HG02840 (cell line): ENCODE data around the gene ACBD6.

Experiments
- ATAC-seq: cut with Tn5 transposase; IDR thresholded peaks from one replicate; pipeline ENCODE4 v1.9.1; 2021; ENCODE audit warnings: mild to moderate bottlenecking, moderate library complexity, moderate number of reproducible peaks; ENCODE audit not compliant: unreplicated experiment, low FRiP score

ACBD6 gene

GRCh38 chr1:180380259-180381183, 121.9 kb downstream of the ACBD6 start:
- no peak for ATAC-seq

- no peak for ATAC-seq
These were observed 125.6 kb downstream of the ACBD6 start for GRCh38 chr1:180376800-180377199.

GRCh38 chr1:180376253-180376652, 126.1 kb downstream of the ACBD6 start:
- ATAC-seq, result no peak

GRCh38 chr1:180372728-180373127, 129.6 kb downstream of the ACBD6 start:
- ATAC-seq, result no peak

- no peak for ATAC-seq
These were observed 131.8 kb downstream of the ACBD6 start for GRCh38 chr1:180370597-180370996.

- no peak for ATAC-seq
These were observed 132.2 kb downstream of the ACBD6 start for GRCh38 chr1:180370188-180370587.

GRCh38 chr1:180369061-180369460, 133.3 kb downstream of the ACBD6 start:
- no peak for ATAC-seq

- no peak for ATAC-seq
These were observed 135.9 kb downstream of the ACBD6 start for GRCh38 chr1:180366371-180367068.

- ATAC-seq, result no peak
These were observed 137.3 kb downstream of the ACBD6 start for GRCh38 chr1:180365039-180365438.

- ATAC-seq, result no peak
These were observed 139.0 kb downstream of the ACBD6 start for GRCh38 chr1:180363246-180363995.

- ATAC-seq, result no peak
These were observed 141.9 kb downstream of the ACBD6 start for GRCh38 chr1:180360333-180361075.

GRCh38 chr1:180358649-180359048, 143.7 kb downstream of the ACBD6 start:
- no peak for ATAC-seq

- no peak for ATAC-seq
These were observed 148.4 kb downstream of the ACBD6 start for GRCh38 chr1:180353945-180354344.

- ATAC-seq, result no peak
These were observed 149.8 kb downstream of the ACBD6 start for GRCh38 chr1:180352588-180352987.

GRCh38 chr1:180352021-180352420, 150.4 kb downstream of the ACBD6 start:
- no peak for ATAC-seq

GRCh38 chr1:180345148-180345547, 157.2 kb downstream of the ACBD6 start:
- ATAC-seq, result no peak

GRCh38 chr1:180343921-180344769, 158.2 kb downstream of the ACBD6 start:
- ATAC-seq, result no peak

- no peak for ATAC-seq
These were observed 175.3 kb downstream of the ACBD6 start for GRCh38 chr1:180327089-180327488.

GRCh38 chr1:180312926-180313325, 189.5 kb downstream of the ACBD6 start:
- no peak for ATAC-seq
